GM19397 (cell line): ENCODE measurements around the gene ANKRD23.
"Not testable (repeated sequence)": the region's sequence is repeated elsewhere in the genome, so short reads cannot be mapped to it uniquely, and the experiment has no call there.

Experiments used
- ATAC-seq: cut with Tn5 transposase; IDR thresholded peaks from one replicate; pipeline ENCODE4 v1.9.1; 2021; ENCODE audit warnings: mild to moderate bottlenecking, moderate library complexity; ENCODE audit not compliant: unreplicated experiment

Gene ANKRD23

DNA sequence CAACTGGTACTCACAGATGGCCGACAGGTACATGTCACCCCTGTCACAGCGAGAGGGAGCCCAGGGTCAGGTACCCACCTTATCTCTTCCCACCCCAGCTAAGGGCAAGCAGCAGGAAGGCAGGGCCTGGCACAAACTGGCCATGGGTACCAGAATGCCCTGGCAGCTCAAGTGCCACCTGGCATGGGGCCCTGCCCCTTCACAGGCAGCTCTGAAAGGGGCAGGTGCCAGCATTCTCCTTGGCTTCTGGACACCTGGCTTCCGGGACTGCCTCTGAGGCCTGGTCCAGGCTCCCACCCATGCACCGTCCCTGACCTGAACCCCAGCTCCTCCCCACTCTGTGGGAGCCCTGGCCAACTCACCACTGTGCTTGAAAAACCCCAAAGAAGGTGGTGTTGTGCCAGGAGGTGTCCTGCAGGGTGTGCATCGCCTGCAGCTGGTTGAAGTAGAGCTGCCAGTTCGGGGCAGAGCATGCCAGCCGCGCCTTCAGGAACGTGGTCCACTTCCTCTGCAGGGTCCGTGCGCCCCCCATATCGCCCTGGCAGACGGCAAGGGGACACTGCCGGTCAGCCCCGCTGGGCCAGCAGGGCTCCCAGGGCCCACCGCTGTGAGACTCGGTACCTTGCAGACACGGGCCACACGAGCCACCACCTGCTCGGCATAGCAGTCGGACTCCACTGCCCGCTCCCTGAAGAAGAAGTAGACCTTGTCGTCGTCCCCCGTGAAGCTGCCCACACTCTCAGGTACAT lies 20.7 kb upstream of the ANKRD23 start:
- no peak for ATAC-seq

DNA sequence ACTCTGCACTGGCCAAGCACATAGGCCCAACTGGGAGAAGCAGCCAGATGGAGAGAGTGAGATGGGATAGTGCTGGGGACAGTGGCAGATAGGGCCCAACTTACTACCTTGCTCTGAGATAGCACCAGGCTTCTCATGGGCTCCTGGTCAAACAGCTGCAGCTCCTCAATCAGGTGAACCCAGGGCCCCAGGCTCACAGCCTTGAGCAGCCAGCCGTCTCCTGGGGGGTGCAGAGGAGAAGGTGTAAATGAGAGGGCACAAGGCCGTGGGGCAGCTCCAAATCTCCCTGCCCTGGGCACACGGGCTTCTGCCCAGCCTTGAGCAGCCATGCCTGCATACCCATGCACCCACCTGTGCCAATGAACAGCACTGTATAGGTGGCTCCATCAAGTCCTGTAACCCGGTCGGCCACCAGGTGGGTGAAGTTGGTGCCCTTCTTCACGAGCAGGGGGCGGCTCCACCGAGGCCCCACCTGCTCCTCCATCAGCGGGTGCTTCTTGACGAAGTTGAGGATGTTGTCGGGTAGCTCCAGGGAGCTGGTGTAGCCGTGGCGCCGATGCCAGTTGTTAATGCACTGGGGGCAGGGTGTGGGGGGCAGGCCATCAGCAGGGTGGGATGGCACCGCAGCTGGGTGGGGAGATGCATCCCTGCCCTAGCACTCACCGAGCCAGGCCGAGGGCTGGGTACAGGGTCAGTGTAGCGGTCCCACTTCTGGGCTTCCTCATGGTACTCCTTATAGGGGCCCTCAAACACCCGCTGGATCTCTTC lies 19.9 kb upstream of the ANKRD23 start:
- no peak for ATAC-seq

DNA sequence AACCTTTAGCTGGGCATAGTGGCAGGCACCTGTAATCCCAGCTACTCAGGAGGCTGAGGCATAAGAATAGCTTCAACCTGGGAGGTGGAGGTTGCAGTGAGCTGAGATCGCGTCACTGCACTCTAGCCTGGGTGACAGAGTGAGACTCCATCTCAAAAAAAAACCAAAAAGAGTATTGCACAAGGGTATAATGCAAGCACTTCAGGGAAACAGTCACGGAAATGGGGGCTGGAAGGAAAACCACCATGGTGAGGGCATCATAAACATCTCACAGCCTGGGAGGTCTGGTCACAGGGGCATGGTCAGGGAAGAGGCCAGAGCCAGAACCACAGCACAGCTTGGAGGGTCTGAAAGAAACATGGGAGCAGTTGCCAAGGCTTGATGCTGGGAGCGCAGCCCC lies 19.2 kb upstream of the ANKRD23 start:
- ATAC-seq, result not testable (repeated sequence)

DNA sequence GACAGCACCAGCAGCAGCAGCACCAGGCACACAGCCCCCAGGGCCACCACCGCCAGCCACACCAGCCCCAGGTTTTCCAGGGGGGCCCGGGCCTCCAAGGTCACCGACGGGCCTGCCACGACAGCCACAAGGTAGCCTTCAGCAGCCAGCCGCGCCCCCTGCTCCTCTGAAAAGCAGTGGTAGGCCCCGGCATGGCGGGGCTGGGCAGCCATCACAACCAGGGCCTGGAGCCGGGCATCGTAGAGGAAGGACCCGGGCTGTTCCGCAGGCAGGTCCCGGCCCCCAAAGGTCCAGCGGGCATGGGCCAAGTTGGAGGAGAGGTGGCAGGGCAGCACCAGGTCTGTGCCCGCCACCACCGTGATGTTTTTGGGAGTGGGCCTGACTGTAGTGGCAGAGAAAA lies 17.3 kb upstream of the ANKRD23 start:
- ATAC-seq, result no peak

DNA sequence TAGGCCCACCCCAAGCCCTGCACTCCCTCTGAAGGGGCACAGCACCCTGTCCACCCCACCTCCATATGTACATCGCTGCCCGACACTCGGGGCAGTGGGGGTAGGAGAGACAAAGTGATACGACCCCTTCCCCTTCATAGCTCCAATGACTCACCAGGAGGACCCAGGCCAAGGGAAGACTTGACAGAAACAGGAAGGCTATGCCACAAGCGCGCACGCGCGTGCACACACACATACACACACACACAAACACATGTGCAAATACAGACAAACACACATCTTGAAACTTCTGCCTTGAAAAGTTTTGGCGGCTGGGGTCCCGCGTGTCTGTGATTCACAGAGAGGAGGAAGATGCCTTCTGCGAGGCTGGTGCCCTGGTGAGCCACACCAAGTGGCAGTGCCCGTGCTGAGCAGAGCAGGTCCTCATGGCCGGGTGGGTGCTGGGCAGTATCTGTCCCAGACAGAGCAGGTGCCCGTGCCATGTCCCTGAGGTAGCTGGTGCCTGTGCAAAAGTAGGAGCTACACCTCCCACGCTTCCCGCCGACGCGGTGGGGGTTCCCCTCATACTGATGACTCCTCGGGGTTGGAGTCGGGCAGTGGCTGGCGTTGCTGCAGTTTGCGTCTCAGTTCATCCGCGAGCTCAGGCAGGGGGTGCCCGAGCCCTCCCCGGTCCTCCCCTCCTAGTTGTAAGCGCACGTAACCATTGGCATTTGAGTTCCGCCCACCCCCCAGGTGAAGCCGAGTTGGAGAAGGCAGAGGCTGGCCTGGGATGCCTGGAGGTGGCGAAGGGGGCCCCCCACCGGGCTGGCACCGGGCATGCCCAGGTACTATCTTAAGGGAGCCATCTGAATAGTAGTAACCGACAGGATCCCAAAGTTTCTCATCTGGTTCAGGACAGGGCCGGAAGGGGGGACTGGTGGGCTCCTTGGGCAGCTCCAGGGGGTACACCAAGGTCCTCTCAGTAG lies 16.5 kb upstream of the ANKRD23 start:
- no peak for ATAC-seq

DNA sequence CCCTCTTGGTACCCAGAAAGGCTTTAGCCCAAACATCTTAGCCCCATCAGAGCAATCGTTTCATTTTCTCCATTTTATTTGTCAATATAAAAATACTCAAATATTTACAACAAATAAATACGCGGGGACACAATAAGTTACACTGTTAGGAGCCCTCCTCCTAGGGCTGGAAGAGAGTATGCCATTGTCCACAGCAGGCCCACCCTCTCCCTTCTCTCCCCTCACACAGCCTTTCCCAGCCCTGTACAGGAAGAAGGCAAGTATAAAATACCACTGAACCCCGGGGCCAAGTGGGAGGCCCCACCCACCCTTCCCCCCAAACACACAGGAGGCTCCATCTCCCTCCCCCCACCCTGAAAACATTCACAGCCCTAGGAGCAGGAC lies 15.9 kb upstream of the ANKRD23 start:
- ATAC-seq, result no peak

DNA sequence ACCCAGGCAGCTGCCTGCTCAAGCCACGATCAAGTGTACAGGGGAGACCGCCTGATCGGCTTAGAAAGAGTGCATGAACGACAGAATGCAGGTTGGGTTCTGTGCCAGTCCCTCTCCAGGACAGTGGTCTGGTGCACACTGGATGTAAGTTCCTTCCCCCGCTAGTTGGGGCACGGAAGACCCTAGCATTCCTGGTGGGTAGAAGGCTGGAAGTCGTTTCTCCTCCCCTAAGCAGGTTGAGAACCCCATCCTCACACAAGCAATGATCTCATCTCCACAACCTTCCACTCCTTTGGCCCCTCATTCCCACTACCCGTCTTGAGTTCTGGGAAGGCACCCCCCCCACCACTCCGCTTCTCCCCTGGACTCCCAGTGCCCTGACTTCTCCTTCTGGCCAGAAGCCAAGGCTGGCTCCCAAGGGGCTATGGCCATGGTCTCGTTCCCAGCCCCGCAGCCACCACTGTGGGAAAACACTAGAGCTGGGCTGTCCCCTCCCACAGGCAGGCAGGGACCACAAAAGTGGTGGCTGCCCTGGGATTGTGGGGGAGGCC lies 15.4 kb upstream of the ANKRD23 start:
- ATAC-seq, result no peak

DNA sequence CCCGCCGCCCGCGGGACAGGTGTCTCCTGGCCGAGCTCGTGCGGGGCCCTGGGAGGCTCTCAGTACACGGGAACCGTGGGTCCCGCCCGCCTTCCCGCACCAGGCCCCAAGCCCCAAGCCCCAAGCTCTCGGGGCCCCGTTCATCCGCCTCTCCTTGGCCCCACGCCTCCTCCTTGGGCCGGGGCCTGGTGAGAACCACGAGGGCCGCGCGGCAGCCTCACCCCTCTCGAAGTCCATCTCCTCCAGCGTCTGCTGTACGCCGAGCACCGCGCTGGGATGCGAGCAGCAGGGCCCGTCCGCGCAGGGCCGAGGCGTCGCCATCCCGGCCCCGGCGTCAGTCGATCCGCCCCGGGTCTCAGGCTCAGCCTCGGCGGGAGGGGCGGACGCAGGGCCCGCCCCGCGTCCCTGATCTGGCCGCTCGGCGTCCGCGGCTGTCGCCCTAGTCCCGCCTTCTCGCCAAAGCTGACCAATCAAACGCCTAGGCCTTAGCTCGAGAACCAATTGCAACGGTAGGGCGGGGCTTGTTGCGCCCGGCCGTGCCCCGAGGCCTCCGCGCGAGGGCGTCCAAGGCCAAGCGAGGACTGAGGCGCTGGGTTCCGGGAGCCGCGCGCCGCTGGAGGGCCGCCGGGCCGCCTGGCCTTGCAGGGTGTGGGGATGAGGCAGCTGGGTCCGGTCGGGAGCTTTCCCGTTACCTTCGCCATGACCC lies 14.0 kb upstream of the ANKRD23 start, which contains the start of gene ANKRD39:
Gene ANKRD39 (minus strand): TSS at position 350 of the 706 bp plus-strand sequence. CDS start 29 bp downstream, at position 321.
- ATAC-seq, result peak; percentile 90

DNA sequence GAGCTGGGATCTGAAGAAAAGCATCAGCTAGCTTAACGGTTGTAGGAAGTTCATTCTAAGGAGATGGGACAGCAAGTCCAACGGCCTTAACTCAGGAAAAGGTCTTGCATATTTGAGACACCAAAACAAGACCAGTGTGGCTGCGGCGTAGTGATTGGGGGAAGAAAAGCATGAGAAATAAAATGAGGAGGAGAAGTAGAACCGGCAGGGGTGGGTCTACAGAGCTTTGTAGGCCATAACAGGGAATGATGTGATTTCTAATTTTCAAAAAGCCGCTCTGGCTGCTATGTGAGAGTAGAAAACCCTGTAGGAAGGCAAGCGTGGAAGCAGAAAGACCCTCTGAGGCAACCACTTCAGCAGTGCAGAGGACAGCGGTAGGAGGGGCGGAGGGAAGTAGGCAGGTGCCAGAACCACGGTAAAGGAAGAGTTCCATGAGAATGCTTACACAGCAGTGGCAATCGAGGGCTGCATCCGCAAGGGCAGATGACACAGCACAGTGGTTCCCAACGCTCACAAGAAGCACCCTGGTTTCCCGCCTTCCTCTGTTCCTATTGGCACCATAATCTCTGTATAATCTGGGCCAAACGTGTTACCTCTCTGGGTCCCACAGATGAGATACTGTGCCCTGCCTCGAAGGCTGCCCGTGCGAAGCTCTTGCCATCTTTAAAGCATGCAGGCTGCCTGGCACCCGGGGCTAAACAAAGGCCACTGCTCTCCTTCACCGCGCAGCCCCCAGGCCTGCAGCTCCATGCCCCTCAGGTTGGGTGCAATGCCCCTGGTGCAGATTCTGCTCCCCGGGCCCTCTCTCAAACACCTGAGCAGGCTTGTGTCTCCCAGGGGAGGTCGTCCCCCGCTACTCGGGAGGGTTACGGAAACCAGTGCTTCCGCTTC lies 13.2 kb upstream of the ANKRD23 start:
- ATAC-seq, result no peak

DNA sequence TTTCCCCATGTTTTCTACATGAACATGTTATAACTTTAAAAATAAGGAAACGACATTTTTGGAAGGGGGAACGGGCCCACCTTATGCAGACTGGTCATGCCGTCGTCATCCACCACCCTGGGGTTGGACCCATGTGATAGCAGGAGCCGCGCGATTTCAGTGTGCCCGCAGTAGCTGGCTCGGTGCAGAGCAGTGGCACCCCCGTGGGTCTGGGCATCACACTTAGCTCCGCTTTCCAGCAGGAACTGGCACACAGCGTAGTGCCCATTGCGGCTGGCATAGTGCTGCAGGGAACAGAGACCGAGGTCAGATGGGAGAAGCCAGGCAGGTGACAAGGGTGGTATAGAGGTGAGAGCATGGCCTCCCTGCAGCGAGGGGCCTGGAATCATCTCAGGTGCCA lies 9.5 kb upstream of the ANKRD23 start:
- ATAC-seq, result no peak

DNA sequence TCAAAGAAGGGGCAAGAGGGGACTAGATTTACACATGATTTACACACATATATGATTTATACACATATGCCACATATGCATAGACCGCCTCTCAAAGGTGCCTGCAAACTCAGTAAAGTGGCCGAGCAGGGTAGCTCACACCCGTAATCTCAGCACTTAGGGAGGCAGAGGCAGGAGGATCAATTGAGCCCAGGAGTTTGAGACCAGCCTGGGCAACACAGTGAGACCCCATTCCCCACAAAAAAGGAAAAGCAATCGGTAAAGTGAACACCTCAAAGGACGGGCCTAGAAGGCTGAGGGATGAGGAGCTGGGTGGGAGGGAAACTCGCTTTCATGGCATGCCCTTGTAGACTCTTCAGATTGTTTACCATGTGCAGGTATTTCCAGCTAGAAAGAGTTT lies 8.8 kb upstream of the ANKRD23 start:
- no peak for ATAC-seq

DNA sequence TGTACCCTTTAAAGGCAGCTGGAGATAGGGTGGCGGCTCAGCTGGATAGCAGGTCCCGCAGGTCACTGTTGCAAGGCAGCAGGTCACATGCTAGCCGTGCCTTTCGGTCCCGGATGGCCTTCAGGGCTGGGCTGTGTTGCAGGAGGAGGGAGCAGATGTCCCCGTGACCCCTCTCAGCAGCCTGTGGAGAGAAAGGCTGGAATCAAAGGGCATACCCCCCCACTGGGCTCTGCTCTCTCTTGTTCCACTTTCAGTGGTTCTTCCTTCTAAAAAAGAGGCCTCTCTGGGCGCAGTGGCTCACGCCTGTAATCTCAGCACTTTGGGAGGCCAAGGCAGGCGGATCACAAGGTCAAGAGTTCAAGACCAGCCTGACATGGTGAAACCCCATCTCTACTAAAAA lies 4.4 kb upstream of the ANKRD23 start:
- ATAC-seq, result no peak

DNA sequence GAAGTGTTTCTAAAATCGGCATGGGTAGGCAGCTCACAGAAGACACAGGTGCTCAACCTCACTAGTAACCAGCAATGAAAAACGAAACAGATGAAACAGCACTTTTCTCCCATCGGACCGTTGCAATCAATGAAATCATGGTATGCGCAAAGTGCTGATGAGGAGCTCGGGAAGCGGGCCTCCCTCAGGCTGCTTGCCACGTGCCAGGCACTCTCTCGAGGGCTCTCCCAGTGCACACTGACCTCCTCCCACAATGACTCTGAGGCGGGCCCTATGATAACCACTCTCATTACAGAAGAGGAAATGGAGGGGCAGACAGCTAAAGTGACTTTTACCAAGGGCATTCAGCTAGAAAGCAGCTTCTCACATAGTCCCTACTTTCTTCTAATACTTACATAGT lies 3.8 kb upstream of the ANKRD23 start:
- ATAC-seq, result no peak

DNA sequence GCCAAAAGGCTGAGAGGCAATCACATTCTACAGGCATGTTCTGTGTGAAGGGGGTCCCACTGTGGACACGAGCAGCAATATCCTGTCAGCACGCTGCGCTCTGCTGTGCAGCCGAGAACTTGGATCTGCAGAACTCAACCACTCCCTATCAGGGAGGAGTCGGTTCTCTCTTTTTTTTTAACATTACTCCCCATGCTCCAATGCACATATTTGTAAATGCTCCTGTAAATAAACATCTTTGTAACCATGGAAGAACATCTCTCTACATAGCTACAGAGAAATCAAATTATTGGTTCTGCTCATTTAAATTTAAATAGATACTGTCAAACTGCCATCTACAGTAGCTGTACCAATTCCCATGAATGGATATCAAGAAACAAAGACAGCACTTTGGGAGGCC lies 3.0 kb upstream of the ANKRD23 start:
- no peak for ATAC-seq

DNA sequence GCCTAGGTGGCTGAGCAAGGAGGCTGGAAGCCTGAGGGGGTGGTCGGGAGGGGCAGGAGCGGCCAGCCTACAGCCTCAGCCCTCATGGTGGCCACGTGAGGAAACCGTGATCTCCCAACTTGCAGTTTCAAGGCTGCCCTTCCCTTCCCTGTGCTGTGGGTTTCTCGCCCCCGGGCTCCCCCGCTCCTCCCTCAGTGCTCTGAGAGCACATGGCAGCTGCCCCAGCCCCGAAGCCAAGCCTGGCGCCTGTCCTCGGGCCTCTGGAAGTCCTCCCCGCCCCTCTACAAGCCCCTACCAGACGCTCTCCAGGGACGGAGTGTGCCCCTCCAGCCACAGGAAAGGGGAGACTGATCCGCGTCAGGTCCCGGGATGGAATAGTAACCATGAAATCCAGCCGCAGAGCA lies 586 bp upstream of the ANKRD23 start:
- no peak for ATAC-seq

DNA sequence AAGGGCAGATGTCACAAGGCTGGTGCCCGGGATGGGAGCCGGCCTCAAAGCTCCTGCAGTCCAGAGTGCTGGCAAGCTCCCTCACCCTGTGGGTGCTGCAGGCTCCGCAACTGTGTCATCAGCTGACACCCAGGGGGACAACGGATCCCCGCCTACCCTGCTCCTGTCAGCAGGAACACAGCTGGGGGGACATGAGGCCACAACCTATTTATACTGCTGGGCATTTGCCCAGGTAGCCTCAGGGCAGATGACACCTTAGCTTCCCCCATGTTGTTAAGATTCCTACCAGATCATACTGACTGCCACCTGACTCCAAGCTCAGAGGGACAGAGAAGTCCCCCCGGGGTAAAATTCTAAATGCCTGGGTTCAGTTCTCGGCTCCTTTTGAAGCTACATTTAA lies 1.2 kb downstream of the ANKRD23 start:
- ATAC-seq, result no peak

DNA sequence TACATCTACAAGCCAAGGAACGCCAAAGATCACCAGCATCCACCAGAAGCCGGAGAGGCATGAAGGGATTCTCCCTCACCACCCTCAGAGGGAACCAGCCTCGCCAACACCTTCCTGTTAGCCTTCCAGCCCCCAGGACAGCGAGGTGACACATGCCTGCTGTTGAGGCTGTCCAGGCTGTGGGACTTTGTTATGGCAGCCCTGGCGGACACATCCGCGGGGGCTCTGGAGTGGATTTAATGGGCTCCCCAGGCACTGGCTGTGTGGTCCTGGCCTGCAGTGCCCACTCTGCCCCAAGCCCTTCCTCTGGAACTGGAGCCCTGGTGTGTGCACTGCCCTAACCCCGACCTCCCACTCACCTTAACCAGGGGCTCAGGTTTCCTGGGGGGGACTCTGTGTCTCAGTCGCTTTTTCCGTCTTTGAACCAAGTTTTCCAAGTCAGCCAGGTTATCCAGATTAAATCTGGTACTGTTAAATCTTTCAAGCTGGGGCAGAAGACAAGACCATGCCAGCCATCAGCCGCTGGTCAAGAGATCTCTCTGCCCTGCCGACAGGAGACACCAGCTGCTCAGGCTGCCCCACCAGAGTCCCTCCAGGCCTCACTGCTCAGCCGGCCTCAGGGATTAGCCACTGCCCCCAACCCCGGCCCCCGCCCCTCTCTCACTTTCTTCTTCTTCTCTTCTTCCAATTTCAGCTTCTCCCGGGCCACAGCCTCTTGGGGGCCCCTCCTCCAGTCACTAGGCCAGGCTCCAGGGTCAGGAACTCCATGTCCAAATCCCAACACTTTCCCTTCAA lies 1.9 kb downstream of the ANKRD23 start:
- ATAC-seq, result no peak
